AG04449 (cell line): ENCODE results near the gene GRID1.

Experiments used
- CTCF ChIA-PET: fragments of 350-600 bp; formaldehyde crosslinking; extraction: SDS; loops from one replicate; lab custom pipeline; 2021; ENCODE audit warnings: antibody characterized with exemption; lab: Yijun Ruan, JAX
- POLR2A ChIA-PET: fragments of 400-600, 350-600 bp; formaldehyde crosslinking; extraction: SDS; loops from one replicate; lab custom pipeline; 2020; ENCODE audit warnings: antibody characterized with exemption, inconsistent platforms; lab: Yijun Ruan, JAX
- DNase-seq: peaks from one replicate; pipeline ENCODE4 v3.0.0-alpha.2; 2010; ENCODE audit warnings: low read depth, low spot score
- H3K4me3 ChIP-seq: 2 replicates; pipeline ENCODE4 v1.5.1; 2011; ENCODE audit warnings: low read depth, mild to moderate bottlenecking, control low read depth, low read length
- TF ChIP-seq, protein P1 (sequence below): IDR thresholded peaks from one replicate; pipeline ENCODE4 v1.5.1; 2011; ENCODE audit warnings: mild to moderate bottlenecking, moderate library complexity, low read length, control low read depth, inconsistent platforms; ENCODE audit not compliant: insufficient read depth; ENCODE audit errors: missing control alignments

The GRID1 gene

DNA sequence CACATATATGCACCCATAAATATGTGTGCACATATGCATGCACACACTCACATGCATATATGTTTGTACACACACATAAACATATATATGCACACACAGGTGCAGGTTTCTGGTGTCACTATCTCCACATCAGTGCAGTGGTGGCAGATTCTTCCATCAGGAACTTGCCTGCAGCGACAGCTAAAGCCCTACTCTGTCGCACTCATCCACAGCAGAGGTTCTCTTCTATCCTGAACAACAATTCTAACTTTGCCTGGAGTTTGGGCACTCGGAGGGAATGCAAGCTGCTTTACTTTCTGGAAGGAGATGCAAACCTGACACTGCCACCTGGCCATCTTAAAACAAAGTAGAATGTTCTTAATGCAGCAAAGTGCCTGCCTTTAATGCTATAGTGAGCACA lies 745.8 kb downstream of the GRID1 start:
- POLR2A ChIA-PET: no interaction called here
- CTCF ChIA-PET: no interaction called here
- DNase-seq: no peak
- H3K4me3 ChIP-seq: no peak overlapping the region
- TF ChIP-seq, protein P1, sequence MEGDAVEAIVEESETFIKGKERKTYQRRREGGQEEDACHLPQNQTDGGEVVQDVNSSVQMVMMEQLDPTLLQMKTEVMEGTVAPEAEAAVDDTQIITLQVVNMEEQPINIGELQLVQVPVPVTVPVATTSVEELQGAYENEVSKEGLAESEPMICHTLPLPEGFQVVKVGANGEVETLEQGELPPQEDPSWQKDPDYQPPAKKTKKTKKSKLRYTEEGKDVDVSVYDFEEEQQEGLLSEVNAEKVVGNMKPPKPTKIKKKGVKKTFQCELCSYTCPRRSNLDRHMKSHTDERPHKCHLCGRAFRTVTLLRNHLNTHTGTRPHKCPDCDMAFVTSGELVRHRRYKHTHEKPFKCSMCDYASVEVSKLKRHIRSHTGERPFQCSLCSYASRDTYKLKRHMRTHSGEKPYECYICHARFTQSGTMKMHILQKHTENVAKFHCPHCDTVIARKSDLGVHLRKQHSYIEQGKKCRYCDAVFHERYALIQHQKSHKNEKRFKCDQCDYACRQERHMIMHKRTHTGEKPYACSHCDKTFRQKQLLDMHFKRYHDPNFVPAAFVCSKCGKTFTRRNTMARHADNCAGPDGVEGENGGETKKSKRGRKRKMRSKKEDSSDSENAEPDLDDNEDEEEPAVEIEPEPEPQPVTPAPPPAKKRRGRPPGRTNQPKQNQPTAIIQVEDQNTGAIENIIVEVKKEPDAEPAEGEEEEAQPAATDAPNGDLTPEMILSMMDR: no peak

GRCh38 chr10:85619832-85620231 lies 746.8 kb downstream of the GRID1 start:
- CTCF ChIA-PET: no interaction called here
- POLR2A ChIA-PET: no interaction called here
- TF ChIP-seq, protein P1: no peak
- no peak overlapping the region for H3K4me3 ChIP-seq
- no peak for DNase-seq

- no peak overlapping the region for H3K4me3 ChIP-seq
- no peak for DNase-seq
- ChIA-PET CTCF (no interaction called here), POLR2A (no interaction called here)
- TF ChIP-seq, protein P1: no peak
Measured at GRCh38 chr10:85618841-85619240, 747.8 kb downstream of the GRID1 start.

DNA sequence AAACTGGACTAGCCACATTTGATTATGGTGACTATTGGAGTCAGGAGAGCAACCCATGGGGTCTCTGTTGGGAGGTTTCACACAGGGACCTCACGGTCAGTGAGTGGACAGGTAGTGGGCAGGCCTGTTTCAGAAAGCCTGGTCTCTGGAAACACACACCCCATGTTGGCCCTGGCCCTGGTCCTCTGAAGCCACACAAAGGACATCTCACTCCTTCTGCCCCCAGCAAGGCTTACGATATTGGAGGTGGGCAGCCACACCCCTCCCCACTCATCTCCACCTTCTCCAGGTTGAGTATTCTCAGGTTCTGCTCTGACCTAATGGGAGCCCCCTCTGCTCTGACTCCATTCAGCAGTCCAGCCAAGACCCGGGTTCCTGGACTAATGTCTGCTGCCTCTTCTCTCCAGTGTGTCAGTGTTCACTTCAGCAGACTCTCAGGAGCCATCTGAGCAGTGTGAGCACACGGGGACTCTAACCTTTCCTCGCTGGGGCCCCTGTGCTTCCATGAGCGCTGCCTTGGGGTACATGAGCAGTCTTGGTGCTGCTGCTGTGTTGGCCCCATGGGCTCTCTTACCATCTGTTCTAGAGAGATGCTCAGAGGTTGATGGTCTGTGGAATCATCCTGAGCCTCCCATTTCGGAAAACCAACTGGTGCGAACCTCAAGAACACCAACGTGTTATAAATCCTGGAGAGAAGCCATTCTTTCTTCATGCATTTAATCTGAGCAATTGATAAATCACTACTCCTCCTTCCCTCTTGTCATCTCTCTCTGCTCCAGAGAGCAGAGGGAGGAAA lies 748.6 kb downstream of the GRID1 start:
- ChIA-PET CTCF (no interaction called here), POLR2A (no interaction called here)
- H3K4me3 ChIP-seq: no peak overlapping the region
- no peak for DNase-seq
- TF ChIP-seq, protein P1: no peak

DNA sequence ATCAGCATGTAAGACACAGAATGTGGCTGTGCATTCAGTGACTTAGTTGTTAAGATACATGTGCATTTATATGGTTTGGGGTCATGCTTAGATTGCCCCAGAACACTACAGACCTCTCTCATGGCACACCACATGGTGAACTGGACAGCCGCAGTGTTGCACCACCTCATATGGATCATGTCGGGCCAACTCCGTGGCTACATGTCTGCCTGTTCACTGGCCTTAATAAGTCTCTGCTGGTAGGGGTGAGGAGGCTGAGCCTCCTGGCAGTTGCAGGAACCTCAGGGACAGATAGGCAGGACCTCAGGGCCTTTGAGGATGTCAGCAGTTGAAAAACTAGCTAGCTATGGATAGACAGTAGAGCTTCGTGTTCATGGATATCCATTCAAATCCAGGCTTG lies 751.0 kb downstream of the GRID1 start:
- DNase-seq: no peak
- TF ChIP-seq, protein P1: no peak
- CTCF ChIA-PET: no interaction called here
- POLR2A ChIA-PET: no interaction called here
- no peak overlapping the region for H3K4me3 ChIP-seq

GRCh38 chr10:85614981-85615380 lies 751.6 kb downstream of the GRID1 start:
- H3K4me3 ChIP-seq: no peak overlapping the region
- DNase-seq: no peak
- ChIA-PET CTCF (no interaction called here), POLR2A (no interaction called here)
- TF ChIP-seq, protein P1: no peak
